ENCODE results near the gene ARL6IP6. TPM values are rescaled to one million over a fixed set of nuclear protein-coding genes. Genes with fewer than 3 reads are reported as not detected.

Gene ARL6IP6
- total and polyA plus RNA-seq, 11 donors = 3.8 to 9.6 (median 6.4) TPM

DNA sequence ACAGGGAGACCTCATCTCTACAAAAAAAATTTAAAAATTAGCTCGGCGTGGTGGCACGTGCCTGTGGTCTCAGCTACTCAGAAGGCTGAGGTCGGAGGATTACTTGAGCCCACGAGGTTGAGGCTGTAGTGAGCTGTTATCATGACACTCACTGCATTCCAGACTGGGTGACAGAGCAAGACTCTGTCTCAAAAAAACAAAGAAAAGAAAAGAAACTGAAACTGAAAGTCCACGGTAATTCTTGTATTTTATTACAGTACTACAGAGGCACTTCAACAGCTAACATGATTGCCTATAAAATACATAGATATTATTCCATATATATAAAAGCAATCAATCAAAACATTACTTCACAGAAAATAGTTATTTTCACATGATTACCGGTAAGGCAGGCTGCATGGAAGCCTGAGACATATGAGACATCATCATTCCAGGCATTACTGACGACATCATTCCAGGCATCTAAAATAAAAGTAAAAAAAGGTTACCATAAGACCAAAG lies 24.2 kb upstream of the ARL6IP6 start:
- Histone ChIP-seq H3K9me3 (no peaks in the 10 kb centered on the region), H3K27me3 (no peaks in the 10 kb centered on the region), H3K27ac (peak overlapping the region in 6 of 12 donors; percentile 33 to 84 (median 38)), H3K4me1 (peaks cover 0 to 20% (median 4%) of the 10 kb centered on the region in 12 donors), H3K36me3 (peaks cover 0 to 40% (median 21%) of the 10 kb centered on the region in 9 donors), H3K4me3 (peak overlapping the region in 11 of 12 donors; percentile 2 to 54 (median 38))
- ATAC-seq (peak in 2 of 4 donors; percentile 69), DNase-seq (no peak)
- TF ChIP-seq POLR2A (IDR thresholded peaks at IDR 0.05) = no peak
- TF ChIP-seq CTCF (IDR thresholded peaks at IDR 0.05) = no peak
- 40 to 53% (median 46%) methylated on average over 8 of the region's 8 CpGs for WGBS, 4 donors
- intact Hi-C loops (cut with DNase I) = no loop called here

DNA sequence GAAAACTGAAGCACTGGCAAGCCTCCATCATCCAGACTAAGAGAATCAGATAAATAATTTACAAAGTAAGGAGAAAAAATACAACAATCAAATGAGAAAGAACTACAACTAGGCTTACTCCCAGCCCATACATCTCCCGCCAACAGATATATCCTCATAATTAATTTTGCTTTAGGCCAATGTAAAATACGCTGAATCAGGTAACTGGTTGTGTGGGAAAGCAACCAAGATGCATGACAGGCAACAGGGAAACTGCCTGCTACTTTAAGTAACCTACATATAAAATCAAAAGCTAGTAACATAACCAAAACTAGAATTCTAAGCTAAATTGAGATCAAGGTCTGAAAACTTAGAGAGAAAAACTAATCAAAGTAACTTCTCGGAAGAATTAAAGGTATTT lies 22.7 kb upstream of the ARL6IP6 start:
- Histone ChIP-seq H3K4me1 (peaks cover 0 to 20% (median 4%) of the 10 kb centered on the region in 12 donors), H3K27ac (no peak overlapping the region), H3K36me3 (peaks cover 0 to 33% (median 21%) of the 10 kb centered on the region in 9 donors), H3K27me3 (no peaks in the 10 kb centered on the region), H3K4me3 (no peak overlapping the region), H3K9me3 (no peaks in the 10 kb centered on the region)
- DNase-seq = no peak
- intact Hi-C loops (cut with DNase I) = no loop called here
- no peak for ATAC-seq
- no peak for TF ChIP-seq POLR2A (IDR thresholded peaks at IDR 0.05)
- TF ChIP-seq CTCF (IDR thresholded peaks at IDR 0.05) = no peak
- 96 to 99% (median 97%) methylated on average over 3 of the region's 3 CpGs for WGBS, 4 donors

DNA sequence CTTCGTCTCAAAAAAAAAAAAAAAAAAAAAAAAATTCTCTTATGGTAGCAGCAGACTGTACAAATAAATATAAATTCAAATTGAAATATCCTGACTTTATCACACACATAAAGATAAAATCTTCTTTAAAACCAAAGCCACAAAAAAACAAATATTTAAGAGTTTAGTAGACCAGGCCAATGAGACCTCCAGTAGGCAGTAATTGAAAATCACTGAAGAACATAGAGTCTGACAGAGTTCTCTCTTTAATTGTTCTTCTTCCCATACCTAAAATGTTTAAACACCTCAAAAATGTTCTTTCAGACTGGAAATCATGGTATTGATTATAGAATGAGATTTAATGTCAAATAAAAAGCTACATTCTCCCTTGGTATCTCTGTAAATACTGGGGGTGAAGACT lies 21.9 kb upstream of the ARL6IP6 start:
- TF ChIP-seq POLR2A (IDR thresholded peaks at IDR 0.05) (no peak), CTCF (IDR thresholded peaks at IDR 0.05) (no peak)
- Histone ChIP-seq H3K36me3 (peaks cover 0 to 31% (median 23%) of the 10 kb centered on the region in 9 donors), H3K4me3 (no peak overlapping the region), H3K9me3 (peaks cover 0 to 6% (median 0%) of the 10 kb centered on the region in 12 donors), H3K4me1 (peaks cover 0 to 20% (median 4%) of the 10 kb centered on the region in 12 donors), H3K27ac (no peak overlapping the region), H3K27me3 (no peaks in the 10 kb centered on the region)
- WGBS, 4 donors = 89 to 100% (median 96%) methylated on average over 1 of the region's 1 CpG
- DNase-seq (no peak), ATAC-seq (no peak)
- intact Hi-C loops (cut with DNase I) = no loop called here

- Histone ChIP-seq H3K9me3 (peaks cover 0 to 9% (median 0%) of the 10 kb centered on the region in 12 donors), H3K4me3 (no peak overlapping the region), H3K36me3 (peaks cover 0 to 17% (median 0%) of the 10 kb centered on the region in 9 donors), H3K27ac (no peak overlapping the region), H3K4me1 (peaks cover 0 to 7% (median 0%) of the 10 kb centered on the region in 12 donors), H3K27me3 (no peaks in the 10 kb centered on the region)
- TF ChIP-seq CTCF (IDR thresholded peaks at IDR 0.05) = no peak
- TF ChIP-seq POLR2A (IDR thresholded peaks at IDR 0.05) = no peak
- DNase-seq = no peak
- 96 to 98% (median 97%) methylated on average over 7 of the region's 7 CpGs for WGBS, 4 donors
- intact Hi-C loops (cut with DNase I) = no loop called here
- no peak for ATAC-seq
These were observed 17.2 kb upstream of the ARL6IP6 start for GRCh38 chr2:152701198-152701597.

Data from heart left ventricle (tissue), 16 donors.